GM12878 (cell line): ENCODE measurements around the gene EPHB1. TPM values are rescaled to one million over a fixed set of nuclear protein-coding genes. Genes with fewer than 3 reads are reported as not detected.
A peak's percentile ranks its signal among the peaks of the same experiment; 100 is the strongest.

Experiments
- ATAC-seq: fragments of 200-7000 bp; cut with Tn5 transposase; 3 replicates; pipeline ENCODE4 v1.9.1; 2020; ENCODE audit warnings: mild to moderate bottlenecking, moderate library complexity
- BruUV-seq: library from RNA; stranded (reverse); fragments of 400-500 nt; replicated peaks from 2 replicates; lab custom pipeline; 2021; lab: Mats Ljungman, UMichigan
- CTCF ChIA-PET: fragments of 300-600 bp; sonication (Branson Sonifier 250); formaldehyde crosslinking; extraction: SDS; loops from one replicate; lab custom pipeline; 2021; ENCODE audit warnings: inconsistent platforms; lab: Yijun Ruan, JAX
- POLR2A ChIA-PET: fragments of 350-600 bp; formaldehyde crosslinking; extraction: SDS; loops from one replicate; lab custom pipeline; 2021; ENCODE audit warnings: inconsistent platforms; lab: Charles Lee
- RAD21 ChIA-PET: fragments of 300-600 bp; sonication (Branson Sonifier 250); formaldehyde crosslinking; loops from one replicate; lab custom pipeline; 2023; ENCODE audit warnings: antibody characterized with exemption; ENCODE audit not compliant: unreplicated experiment; lab: Charles Lee
- SMC1A ChIA-PET: fragments of 300-600 bp; sonication (Branson Sonifier 250); formaldehyde crosslinking; loops from one replicate; lab custom pipeline; 2023; ENCODE audit not compliant: unreplicated experiment, uncharacterized antibody; lab: Charles Lee
- DNase-seq: peaks from one replicate; pipeline ENCODE4 v3.0.0-alpha.2; 2011; ENCODE audit warnings: low read depth, low spot score
- FAIRE-seq: peaks from 3 replicates; lab custom pipeline; 2011; peaks lifted over from hg19 to GRCh38; lab: Jason Lieb, UNC
- H2AFZ ChIP-seq: 2 replicates; pipeline ENCODE4 v1.6.0; 2011; ENCODE audit warnings: low read depth, low read length, control low read depth; ENCODE audit not compliant: control insufficient read depth
- H3K27ac ChIP-seq: 2 replicates; pipeline ENCODE4 v1.5.1; 2011; ENCODE audit warnings: control low read depth; ENCODE audit not compliant: control insufficient read depth, insufficient read depth
- H3K27me3 ChIP-seq, 2 experiments: replicated peaks in 1 of 2; 2 replicates each; pipeline versions ENCODE4 v1.6.0 to v1.6.1; 2011; ENCODE audit warnings: low read length in 1 of 2; ENCODE audit not compliant: control insufficient read depth in 2 of 2, insufficient read depth in 2 of 2
- H3K36me3 ChIP-seq, 2 experiments: 2 replicates each; pipeline ENCODE4 v1.5.1; 2011; ENCODE audit warnings: low read length in 1 of 2; ENCODE audit not compliant: control insufficient read depth in 2 of 2, insufficient read depth in 2 of 2
- H3K4me1 ChIP-seq: 2 replicates; pipeline ENCODE4 v1.6.1; 2011; ENCODE audit warnings: mild to moderate bottlenecking, low read length, moderate library complexity, mixed read lengths; ENCODE audit not compliant: control insufficient read depth, insufficient read depth
- H3K4me2 ChIP-seq: 2 replicates; pipeline ENCODE4 v1.6.0; 2011; ENCODE audit warnings: control low read depth; ENCODE audit not compliant: control insufficient read depth, insufficient read depth
- H3K4me3 ChIP-seq: fragments of 200-600 bp; sonication (generic); 2 replicates; pipeline ENCODE4 v1.5.1; 2016
- H3K79me2 ChIP-seq: 2 replicates; pipeline ENCODE4 v1.6.0; 2011; ENCODE audit warnings: low read length; ENCODE audit not compliant: control insufficient read depth, insufficient read depth
- H3K9ac ChIP-seq: 2 replicates; pipeline ENCODE4 v1.8.0; 2011; ENCODE audit warnings: low read length, control low read depth, mixed read lengths; ENCODE audit not compliant: control insufficient read depth, insufficient read depth
- H3K9me3 ChIP-seq: replicated peaks from 3 replicates; pipeline ENCODE4 v1.5.1; 2011; ENCODE audit warnings: mild to moderate bottlenecking, low read length; ENCODE audit not compliant: control insufficient read depth, insufficient read depth
- H4K20me1 ChIP-seq: 2 replicates; pipeline ENCODE4 v1.6.0; 2011; ENCODE audit not compliant: control insufficient read depth, insufficient read depth
- TCF12 ChIP-seq: IDR thresholded peaks from 2 replicates; pipeline ENCODE4 v1.6.1; 2011; ENCODE audit warnings: low read depth, mild to moderate bottlenecking, low read length
- ZNF687 ChIP-seq: fragments of 450-650 bp; IDR thresholded peaks from 2 replicates; pipeline ENCODE4 v1.6.1; 2017; ENCODE audit warnings: mild to moderate bottlenecking, moderate library complexity
- WGBS: methylation state at CpG from one replicate; pipeline ENCODE4 v1.1.6; 2016; ENCODE audit warnings: low lambda C conversion rate; ENCODE audit not compliant: insufficient replicate concordance, insufficient coverage; ENCODE audit errors: missing lambda C conversion rate; 5-methylcytosine and 5-hydroxymethylcytosine counted together
- in situ Hi-C: fragments of 300-500 bp; cut with MboI; formaldehyde crosslinking; loops from 9 replicates; pipeline ENCODE4 v1.14.3; 2018; ENCODE audit warnings: mixed read lengths
- intact Hi-C: fragments of 100-400 bp; cut with micrococcal nuclease; formaldehyde crosslinking; loops from one replicate; pipeline ENCODE4 v1.14.2; 2022; ENCODE audit not compliant: unreplicated experiment
- polyA plus RNA-seq, 11 experiments: library from polyadenylated mRNA; depleted of rRNA in 4 of 11; unstranded in 6 of 11; stranded (reverse) in 5 of 11; fragments of >200 nt; fragmentation: Nextera tagmentation in 4 of 11; fragmentation: Illumina TruSeq in 1 of 11; extraction: Ambion mirVana in 4 of 11; extraction: Trizol in 1 of 11; gene quantifications; 1 replicate in 1 of 11; 2 replicates in 10 of 11; pipeline versions ENCODE4 v1.2.1 to v1.2.3, GENCODE V29; 2011 to 2016; ENCODE audit warnings: inconsistent platforms in 2 of 11, missing spikeins in 2 of 11, low read depth in 1 of 11
- total RNA-seq, 4 experiments: library from RNA; depleted of rRNA in 3 of 4; stranded (reverse); fragments of >200 nt in 3 of 4; fragmentation: Illumina TruSeq in 1 of 4; extraction: Trizol in 1 of 4; gene quantifications; 2 replicates each; pipeline versions ENCODE4 v1.2.1 to v1.2.3, GENCODE V29; 2013 to 2021
- TF ChIP-seq, protein P1 (sequence below): fragments of 450-650 bp; formaldehyde crosslinking; IDR thresholded peaks from 2 replicates; pipeline ENCODE4 v1.5.0; 2022; ENCODE audit warnings: mild to moderate bottlenecking, missing genetic modification characterization

Gene EPHB1
- total and polyA plus RNA-seq, 10 of the 15 experiments (the other 5 are each of a cell fraction or from before 2014, with no cell fraction given), result 0.33 to 23.8 (median 1.2) TPM

GRCh38 chr3:134903837-134904236 lies 108.8 kb downstream of the EPHB1 start:
- ChIA-PET POLR2A (interaction anchor here (0.9 to 2.4 kb wide), 12 partner anchors 8 to 120 kb away, joined by 3 to 11 read pairs (median 4); partner anchors contain the start of gene EPHB1), RAD21 (interaction anchor here (0.7 to 6.9 kb wide), 31 partner anchors 8 to 600 kb away, joined by 3 to 111 read pairs (median 5); partner anchors contain the start of gene EPHB1)

More at GRCh38 chr3:134903837-134904236, 108.8 kb downstream of the EPHB1 start:
- intact Hi-C loops (loop anchor here (1.0 to 5.0 kb wide), 4 partner anchors 18 to 109 kb away; partner anchors contain the start of gene EPHB1), in situ Hi-C loops (no loop called here)
- no peak for DNase-seq
- TF ChIP-seq ZNF687 (0 out of 2 replicates have a peak, but pooled peaks have one; percentile 41), TCF12 (0 out of 2 replicates have a peak, but pooled peaks have one; percentile 50)
- TF ChIP-seq, protein P1, sequence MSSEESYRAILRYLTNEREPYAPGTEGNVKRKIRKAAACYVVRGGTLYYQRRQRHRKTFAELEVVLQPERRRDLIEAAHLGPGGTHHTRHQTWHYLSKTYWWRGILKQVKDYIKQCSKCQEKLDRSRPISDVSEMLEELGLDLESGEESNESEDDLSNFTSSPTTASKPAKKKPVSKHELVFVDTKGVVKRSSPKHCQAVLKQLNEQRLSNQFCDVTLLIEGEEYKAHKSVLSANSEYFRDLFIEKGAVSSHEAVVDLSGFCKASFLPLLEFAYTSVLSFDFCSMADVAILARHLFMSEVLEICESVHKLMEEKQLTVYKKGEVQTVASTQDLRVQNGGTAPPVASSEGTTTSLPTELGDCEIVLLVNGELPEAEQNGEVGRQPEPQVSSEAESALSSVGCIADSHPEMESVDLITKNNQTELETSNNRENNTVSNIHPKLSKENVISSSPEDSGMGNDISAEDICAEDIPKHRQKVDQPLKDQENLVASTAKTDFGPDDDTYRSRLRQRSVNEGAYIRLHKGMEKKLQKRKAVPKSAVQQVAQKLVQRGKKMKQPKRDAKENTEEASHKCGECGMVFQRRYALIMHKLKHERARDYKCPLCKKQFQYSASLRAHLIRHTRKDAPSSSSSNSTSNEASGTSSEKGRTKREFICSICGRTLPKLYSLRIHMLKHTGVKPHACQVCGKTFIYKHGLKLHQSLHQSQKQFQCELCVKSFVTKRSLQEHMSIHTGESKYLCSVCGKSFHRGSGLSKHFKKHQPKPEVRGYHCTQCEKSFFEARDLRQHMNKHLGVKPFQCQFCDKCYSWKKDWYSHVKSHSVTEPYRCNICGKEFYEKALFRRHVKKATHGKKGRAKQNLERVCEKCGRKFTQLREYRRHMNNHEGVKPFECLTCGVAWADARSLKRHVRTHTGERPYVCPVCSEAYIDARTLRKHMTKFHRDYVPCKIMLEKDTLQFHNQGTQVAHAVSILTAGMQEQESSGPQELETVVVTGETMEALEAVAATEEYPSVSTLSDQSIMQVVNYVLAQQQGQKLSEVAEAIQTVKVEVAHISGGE, result no peak
- TF ChIP-seq, all 136 proteins: peak for 2
- 0% methylated on average over 4 of the region's 4 CpGs for WGBS
- no TSS peak for BruUV-seq
- Histone ChIP-seq H3K4me1 (peaks cover 39% of the 10 kb centered on the region), H3K36me3 (peaks cover 0 to 4% of the 10 kb centered on the region in 2 experiments; a peak in 2 of 4 replicates), H3K27me3 (no peaks in the 10 kb centered on the region), H3K9me3 (no peaks in the 10 kb centered on the region), H3K4me3 (peak overlapping the region; percentile 27; the same call in 1 of the 2 replicates), H3K9ac (peak overlapping the region; percentile 59), H2AFZ (no peak overlapping the region), H3K79me2 (peaks cover 31% of the 10 kb centered on the region), H3K4me2 (peak overlapping the region; percentile 86), H4K20me1 (no peaks in the 10 kb centered on the region; the same call in 1 of the 2 replicates), H3K27ac (peak overlapping the region; percentile 78)
- ChIA-PET CTCF (interaction anchor here (0.9 to 5.3 kb wide), 19 partner anchors 8 to 411 kb away, joined by 3 to 58 read pairs (median 4); partner anchors contain the start of gene EPHB1), SMC1A (interaction anchor here (0.7 to 6.7 kb wide), 32 partner anchors 8 to 406 kb away, joined by 3 to 110 read pairs (median 5); partner anchors contain the start of gene EPHB1)
- peak; percentile 73 for ATAC-seq
- FAIRE-seq, result no peak
